C4-2B (cell line): ENCODE data around the gene TNFAIP8L3.

ENCODE experiments used
- CTCF ChIP-seq: fragments of 450-650 bp; conservative IDR thresholded peaks from 2 replicates; pipeline ENCODE4 v1.5.1; 2017; ENCODE audit warnings: mild to moderate bottlenecking
- ZFX ChIP-seq: fragments of 450-650 bp; IDR thresholded peaks from 2 replicates; pipeline ENCODE4 v1.6.1; 2017

GRCh38 chr15:51112078-51112477 is 17.4 kb upstream of the TNFAIP8L3 start:
- no peak for TF ChIP-seq ZFX
- TF ChIP-seq CTCF: no peak
